K562 (cell line): ENCODE data around the gene COL8A2. TPM values are rescaled to one million over a fixed set of nuclear protein-coding genes. Genes with fewer than 3 reads are reported as not detected.
A peak's percentile ranks its signal among the peaks of the same experiment; 100 is the strongest.

Experiments
- ATAC-seq: fragments of 200-7000 bp; cut with Tn5 transposase; 3 replicates; pipeline ENCODE4 v1.9.1; 2020; ENCODE audit warnings: moderate library complexity
- BruUV-seq: library from RNA; stranded (reverse); fragments of 400-500 nt; replicated peaks from 2 replicates; lab custom pipeline; 2021; lab: Mats Ljungman, UMichigan
- CTCF ChIA-PET: fragments of 300-600 bp; formaldehyde crosslinking; extraction: SDS; loops from one replicate; lab custom pipeline; 2021; ENCODE audit warnings: low intra/inter-chr PET ratio; lab: Yijun Ruan, JAX
- POLR2A ChIA-PET: fragments of 300-600, 350-650 bp; sonication (Branson Sonifier 250); formaldehyde crosslinking; extraction: SDS; loops from one replicate; lab custom pipeline; 2021; ENCODE audit warnings: antibody characterized with exemption, inconsistent platforms; lab: Yijun Ruan, JAX
- DNase-seq, 4 experiments: peaks; one replicate each; pipeline versions ENCODE4 v3.0.0 to v3.0.0-alpha.2; 2011 to 2018; ENCODE audit warnings: low spot score in 3 of 4, mixed read lengths in 3 of 4; ENCODE audit errors: extremely low read depth in 1 of 4
- FAIRE-seq: peaks from 2 replicates; lab custom pipeline; 2011; peaks lifted over from hg19 to GRCh38; lab: Jason Lieb, UNC
- H2AFZ ChIP-seq: 2 replicates; pipeline ENCODE4 v1.6.0; 2011; ENCODE audit warnings: low read depth, low read length, control low read depth, inconsistent platforms
- H3K27ac ChIP-seq: fragments of 200-600 bp; 3 replicates; pipeline ENCODE4 v1.8.0; 2011; ENCODE audit warnings: low read depth, mild to moderate bottlenecking, control low read depth, inconsistent platforms, low read length, moderate library complexity, mixed read lengths; ENCODE audit errors: extremely low read depth
- H3K27me3 ChIP-seq, 2 experiments: fragments of 300-600 bp in 1 of 2; 2 replicates in 1 of 2; 3 replicates in 1 of 2; pipeline versions ENCODE4 v1.6.0 to v1.8.0; 2011; ENCODE audit warnings: inconsistent platforms in 2 of 2, low read length in 2 of 2, mild to moderate bottlenecking in 1 of 2, mixed read lengths in 1 of 2, moderate library complexity in 1 of 2; ENCODE audit not compliant: control insufficient read depth in 2 of 2, insufficient read depth in 2 of 2
- H3K36me3 ChIP-seq: fragments of 300-600 bp; 3 replicates; pipeline ENCODE4 v1.8.0; 2011; ENCODE audit warnings: mild to moderate bottlenecking, low read length, inconsistent platforms; ENCODE audit not compliant: control insufficient read depth, insufficient read depth
- H3K4me1 ChIP-seq, 2 experiments: fragments of 200-600 bp in 1 of 2; replicated peaks in 1 of 2; 2 replicates in 1 of 2; 3 replicates in 1 of 2; pipeline versions ENCODE4 v1.5.1 to v1.8.0; 2011; ENCODE audit warnings: inconsistent platforms in 2 of 2, low read length in 2 of 2, mild to moderate bottlenecking in 1 of 2, mixed read lengths in 1 of 2, moderate library complexity in 1 of 2; ENCODE audit not compliant: control insufficient read depth in 2 of 2, insufficient read depth in 2 of 2
- H3K4me2 ChIP-seq: 2 replicates; pipeline ENCODE4 v1.6.1; 2011; ENCODE audit warnings: low read length, control low read depth, inconsistent platforms, mixed read lengths; ENCODE audit not compliant: insufficient read depth
- H3K4me3 ChIP-seq: fragments of 200-600 bp; sonication (generic), shearing (Covaris generic); 2 replicates; pipeline ENCODE4 v1.5.1; 2016; ENCODE audit warnings: control low read depth, inconsistent platforms
- H3K79me2 ChIP-seq: fragments of 200-600 bp; 3 replicates; pipeline ENCODE4 v1.8.0; 2011; ENCODE audit warnings: low read length, inconsistent platforms; ENCODE audit not compliant: control insufficient read depth, insufficient read depth
- H3K9ac ChIP-seq, 2 experiments: 2 replicates each; pipeline versions ENCODE4 v1.6.0 to v1.6.1; 2011; ENCODE audit warnings: low read depth in 2 of 2, low read length in 2 of 2, control low read depth in 1 of 2, inconsistent platforms in 1 of 2, mild to moderate bottlenecking in 1 of 2, mixed read lengths in 1 of 2; ENCODE audit not compliant: insufficient read depth in 1 of 2
- H3K9me1 ChIP-seq: one replicate; pipeline ENCODE4 v1.6.0; 2011; ENCODE audit warnings: inconsistent platforms, mild to moderate bottlenecking, low read length, moderate library complexity; ENCODE audit not compliant: control insufficient read depth, insufficient read depth
- H3K9me3 ChIP-seq: replicated peaks from 2 replicates; pipeline ENCODE4 v1.5.1; 2011; ENCODE audit warnings: low read depth, low read length, inconsistent platforms; ENCODE audit not compliant: control insufficient read depth, insufficient read depth
- H4K20me1 ChIP-seq: replicated peaks from 2 replicates; pipeline ENCODE4 v1.6.1; 2011; ENCODE audit warnings: low read length, inconsistent platforms, mixed read lengths; ENCODE audit not compliant: control insufficient read depth, insufficient read depth
- CBX3 ChIP-seq, 2 experiments: IDR thresholded peaks; 1 replicate in 1 of 2; 2 replicates in 1 of 2; pipeline ENCODE4 v1.6.1; 2012; ENCODE audit warnings: inconsistent platforms in 2 of 2, low read length in 2 of 2, borderline replicate concordance in 1 of 2, control low read depth in 1 of 2
- COPS2 ChIP-seq: fragments of 450-650 bp; conservative IDR thresholded peaks from 2 replicates; pipeline ENCODE4 v1.6.1; 2016; ENCODE audit warnings: mild to moderate bottlenecking, moderate library complexity
- FOXP1 ChIP-seq: sonication (generic); formaldehyde crosslinking; IDR thresholded peaks from 2 replicates; pipeline ENCODE4 v1.8.0; 2022; ENCODE audit warnings: mild to moderate bottlenecking, missing genetic modification reagents
- GTF2B ChIP-seq: IDR thresholded peaks from 2 replicates; pipeline ENCODE4 v1.6.1; 2011; ENCODE audit not compliant: insufficient read length; ENCODE audit errors: extremely low read depth
- HNRNPLL ChIP-seq: fragments of 200-400 bp; formaldehyde crosslinking; IDR thresholded peaks from 2 replicates; pipeline ENCODE4 v1.6.1; 2017; ENCODE audit warnings: low read length, low read depth, mild to moderate bottlenecking; ENCODE audit not compliant: poor library complexity, severe bottlenecking
- MEF2A ChIP-seq: IDR thresholded peaks from 2 replicates; pipeline ENCODE4 v1.6.1; 2011; ENCODE audit warnings: low read depth, mild to moderate bottlenecking, low read length, moderate library complexity; ENCODE audit not compliant: control insufficient read depth
- NR0B1 ChIP-seq: fragments of 450-650 bp; IDR thresholded peaks from one replicate; pipeline ENCODE4 v1.6.1; 2018; ENCODE audit warnings: mild to moderate bottlenecking, moderate library complexity; ENCODE audit not compliant: partially characterized antibody
- PCBP2 ChIP-seq: fragments of 200-400 bp; formaldehyde crosslinking; IDR thresholded peaks from 2 replicates; pipeline ENCODE4 v1.6.1; 2018; ENCODE audit warnings: low read length, low read depth, mild to moderate bottlenecking, moderate library complexity; ENCODE audit not compliant: poor library complexity, severe bottlenecking
- RCOR1 ChIP-seq, 2 experiments: IDR thresholded peaks; 2 replicates each; pipeline ENCODE4 v1.6.1; 2012; ENCODE audit warnings: low read depth in 2 of 2, low read length in 2 of 2, borderline replicate concordance in 1 of 2, improper control_type of control experiment in 1 of 2
- STAG1 ChIP-seq: sonication (generic); formaldehyde crosslinking; IDR thresholded peaks from 2 replicates; pipeline ENCODE4 v1.5.0; 2020; ENCODE audit warnings: missing genetic modification reagents, borderline replicate concordance
- TAF15 ChIP-seq: fragments of 200-400 bp; formaldehyde crosslinking; IDR thresholded peaks from 2 replicates; pipeline ENCODE4 v1.6.1; 2017; ENCODE audit warnings: mild to moderate bottlenecking, low read depth, low read length, moderate library complexity
- TBP ChIP-seq: optimal IDR thresholded peaks from 2 replicates; pipeline ENCODE3; 2011; ENCODE audit warnings: low read depth, low read length, improper control_type of control experiment
- TFE3 ChIP-seq: fragments of 450-650 bp; formaldehyde crosslinking; IDR thresholded peaks from 2 replicates; pipeline ENCODE4 v1.4.0; 2020; ENCODE audit warnings: mild to moderate bottlenecking, mixed read lengths
- U2AF1 ChIP-seq: fragments of 200-400 bp; formaldehyde crosslinking; optimal IDR thresholded peaks from 2 replicates; pipeline ENCODE3; 2017; ENCODE audit warnings: mild to moderate bottlenecking, low read depth, low read length, moderate library complexity
- ZNF143 ChIP-seq: sonication (generic); formaldehyde crosslinking; IDR thresholded peaks from 2 replicates; pipeline ENCODE4 v1.9.0; 2022; ENCODE audit warnings: mild to moderate bottlenecking, missing genetic modification reagents
- ZNF174 ChIP-seq: fragments of 250-450 bp; sonication (Bioruptor Pico); IDR thresholded peaks from 2 replicates; pipeline ENCODE4 v1.4.0; 2020; ENCODE audit warnings: mild to moderate bottlenecking
- ZNF24 ChIP-seq: fragments of 450-650 bp; IDR thresholded peaks from 2 replicates; pipeline ENCODE4 v1.6.1; 2016
- ZNF274 ChIP-seq: IDR thresholded peaks from 2 replicates; pipeline ENCODE4 v1.6.1; 2011; ENCODE audit warnings: low read depth, mild to moderate bottlenecking, low read length, moderate library complexity, borderline replicate concordance
- WGBS: fragments of 100-300 bp; shearing (Covaris generic); methylation state at CpG from one replicate; pipeline ENCODE4 v1.1.6; 2016; ENCODE audit warnings: low coverage, mixed read lengths; ENCODE audit not compliant: insufficient coverage; ENCODE audit errors: missing lambda C conversion rate; 5-methylcytosine and 5-hydroxymethylcytosine counted together
- in situ Hi-C: fragments of 300-500 bp; cut with MboI; formaldehyde crosslinking; loops from 4 replicates; pipeline ENCODE4 v1.15.0; 2018; ENCODE audit warnings: inconsistent platforms, mixed read lengths
- intact Hi-C: fragments of 100-400 bp; cut with micrococcal nuclease; formaldehyde crosslinking; loops from 2 replicates; pipeline ENCODE4 v1.14.2; 2022
- polyA plus RNA-seq, 8 experiments: library from polyadenylated mRNA; depleted of rRNA in 4 of 8; stranded (reverse) in 5 of 8; unstranded in 3 of 8; fragments of >200 nt; fragmentation: Nextera tagmentation in 2 of 8; fragmentation: Illumina TruSeq in 1 of 8; extraction: Ambion mirVana in 2 of 8; extraction: Trizol in 1 of 8; gene quantifications; 2 replicates each; pipeline versions ENCODE4 v1.2.1 to v1.2.3, GENCODE V29; 2011 to 2014; ENCODE audit warnings: inconsistent platforms in 1 of 8, missing spikeins in 1 of 8
- total RNA-seq, 7 experiments: library from RNA; depleted of rRNA in 6 of 7; stranded (reverse); fragments of >200 nt in 6 of 7; fragmentation: Illumina TruSeq in 2 of 7; extraction: Trizol in 2 of 7; gene quantifications; 2 replicates each; pipeline versions ENCODE4 v1.2.1 to v1.2.3, GENCODE V29; 2011 to 2021; ENCODE audit warnings: low replicate concordance in 1 of 7

The COL8A2 gene
- total and polyA plus RNA-seq, 9 of the 15 experiments (the other 6 are each of a cell fraction or from before 2014, with no cell fraction given): 0.03 to 0.14 (median 0.04) TPM; not detected in 5

GRCh38 chr1:36151134-36151844, 26.3 kb upstream of the COL8A2 start:
- peaks cover 40 to 49% of the 10 kb centered on the region in 2 experiments for H3K4me1 ChIP-seq
- intact Hi-C loops (no loop called here), in situ Hi-C loops (loop anchor here (5.0 kb wide), 1 partner anchor 136 kb away; no protein-coding TSS in a partner anchor)
- peak overlapping the region; percentile 18; the same call in 1 of the 2 replicates for H3K4me3 ChIP-seq
- peak overlapping the region; percentile 81; the same call in 2 of the 3 replicates for H3K27ac ChIP-seq
- BruUV-seq: no TSS peak
- no peaks in the 10 kb centered on the region for H3K27me3 ChIP-seq
- no peaks in the 10 kb centered on the region for H3K9me1 ChIP-seq
- H3K9me3 ChIP-seq: no peaks in the 10 kb centered on the region
- H3K4me2 ChIP-seq: peak overlapping the region; percentile 77
- DNase-seq: no peak
- POLR2A ChIA-PET: interaction anchor here (0.6 to 3.5 kb wide), 11 partner anchors 9 to 1324 kb away, joined by 3 to 35 read pairs (median 4); partner anchors contain the start of gene THRAP3
- H3K9ac ChIP-seq: peak overlapping the region; percentile 58 to 83; a peak in 3 of 4 replicates
- peak overlapping the region; percentile 93 for H2AFZ ChIP-seq
- ATAC-seq: no peak
- WGBS: 10% methylated on average over 1 of the region's 1 CpG
- H4K20me1 ChIP-seq: no peaks in the 10 kb centered on the region
- no peak for FAIRE-seq
- CTCF ChIA-PET: interaction anchor here (2.9 to 3.4 kb wide), 2 partner anchors 37 to 134 kb away, joined by 36 to 50 read pairs; no protein-coding TSS in a partner anchor
- peaks cover 12% of the 10 kb centered on the region; the same call in 2 of the 3 replicates for H3K36me3 ChIP-seq
- H3K79me2 ChIP-seq: peaks cover 37% of the 10 kb centered on the region
- TF ChIP-seq PCBP2: no peak
- no peak for TF ChIP-seq ZNF174 (CRISPR knock-in tag)
- no peak for TF ChIP-seq COPS2
- TF ChIP-seq STAG1 (CRISPR knock-in tag): no peak
- TF ChIP-seq NR0B1: no peak
- no peak for TF ChIP-seq ZNF24
- TF ChIP-seq MEF2A: no peak
- no peak for TF ChIP-seq RCOR1 (IDR thresholded peaks at IDR 0.05; ENCODE audit: borderline replicate concordance in 1 of 2, low read depth in 2 of 2, low read length in 2 of 2)
- no peak for TF ChIP-seq ZNF143 (CRISPR knock-in tag)
- TF ChIP-seq FOXP1 (CRISPR knock-in tag): no peak
- no peak for TF ChIP-seq U2AF1
- TF ChIP-seq CBX3 (IDR thresholded peaks at IDR 0.05; ENCODE audit: borderline replicate concordance in 1 of 2, low read length in 2 of 2): no peak
- TF ChIP-seq GTF2B: no peak
- no peak for TF ChIP-seq TFE3 (CRISPR knock-in tag)
- no peak for TF ChIP-seq TBP
- TF ChIP-seq HNRNPLL: no peak
- TF ChIP-seq ZNF274: no peak
- TF ChIP-seq TAF15: no peak
